ENCODE data around the gene UGGT2. TPM values are rescaled to one million over a fixed set of nuclear protein-coding genes. Genes with fewer than 3 reads are reported as not detected.

UGGT2 gene
- total RNA-seq, 1 donor from 2014 or later: 6.5 TPM

- CTCF ChIA-PET: interaction anchor here (1.1 kb wide), 1 partner anchor 12 kb away, joined by 7 read pairs; no protein-coding TSS in a partner anchor
- POLR2A ChIA-PET: no interaction called here
- no peaks in the 10 kb centered on the region for H3K4me1 Mint-ChIP-seq
- peaks cover 2% of the 10 kb centered on the region for H3K9me3 Mint-ChIP-seq
- H3K27ac Mint-ChIP-seq: no peak overlapping the region
- no peak overlapping the region for H3K4me3 Mint-ChIP-seq
- TF ChIP-seq CTCF (IDR thresholded peaks at IDR 0.05): no peak
- DNase-seq (no peak), ATAC-seq (ENCODE audit: low read depth) (no peak)
- intact Hi-C loops (cut with micrococcal nuclease): no loop called here
- no peaks in the 10 kb centered on the region for H3K36me3 Mint-ChIP-seq (ENCODE audit: low read depth)
- peaks cover 4% of the 10 kb centered on the region for H3K27me3 Mint-ChIP-seq
Observed at GRCh38 chr13:95822303-95822702, 230.9 kb downstream of the UGGT2 start.

GRCh38 chr13:95814495-95814894, 238.7 kb downstream of the UGGT2 start:
- no peak for ATAC-seq (ENCODE audit: low read depth)
- no peaks in the 10 kb centered on the region for H3K4me1 Mint-ChIP-seq
- POLR2A ChIA-PET: no interaction called here
- intact Hi-C loops (cut with micrococcal nuclease): no loop called here
- H3K27ac Mint-ChIP-seq: no peak overlapping the region
- CTCF ChIA-PET: no interaction called here
- no peak for DNase-seq
- H3K9me3 Mint-ChIP-seq: peaks cover 19% of the 10 kb centered on the region
- no peak for TF ChIP-seq CTCF (IDR thresholded peaks at IDR 0.05)
- no peaks in the 10 kb centered on the region for H3K36me3 Mint-ChIP-seq (ENCODE audit: low read depth)
- H3K4me3 Mint-ChIP-seq: no peak overlapping the region
- no peaks in the 10 kb centered on the region for H3K27me3 Mint-ChIP-seq

GRCh38 chr13:95813139-95813538, 240.1 kb downstream of the UGGT2 start:
- Mint-ChIP-seq H3K36me3 (ENCODE audit: low read depth) (no peaks in the 10 kb centered on the region), H3K9me3 (peaks cover 23% of the 10 kb centered on the region), H3K27ac (no peak overlapping the region), H3K4me3 (no peak overlapping the region), H3K27me3 (no peaks in the 10 kb centered on the region), H3K4me1 (no peaks in the 10 kb centered on the region)
- CTCF ChIA-PET: no interaction called here
- ATAC-seq (ENCODE audit: low read depth) (no peak), DNase-seq (no peak)
- TF ChIP-seq CTCF (IDR thresholded peaks at IDR 0.05): no peak
- POLR2A ChIA-PET: no interaction called here
- intact Hi-C loops (cut with micrococcal nuclease): no loop called here

GRCh38 chr13:95809429-95809828, 243.8 kb downstream of the UGGT2 start:
- Mint-ChIP-seq H3K27me3 (no peaks in the 10 kb centered on the region), H3K4me3 (no peak overlapping the region), H3K27ac (no peak overlapping the region), H3K36me3 (ENCODE audit: low read depth) (no peaks in the 10 kb centered on the region), H3K4me1 (no peaks in the 10 kb centered on the region), H3K9me3 (peaks cover 25% of the 10 kb centered on the region)
- no peak for DNase-seq
- intact Hi-C loops (cut with micrococcal nuclease): no loop called here
- no peak for ATAC-seq (ENCODE audit: low read depth)
- CTCF ChIA-PET: interaction anchor here (0.7 to 1.1 kb wide), 3 partner anchors 10 to 24 kb away, joined by 3 to 4 read pairs (median 3); no protein-coding TSS in a partner anchor
- TF ChIP-seq CTCF (IDR thresholded peaks at IDR 0.05): no peak
- POLR2A ChIA-PET: no interaction called here

GRCh38 chr13:95805921-95806320, 247.3 kb downstream of the UGGT2 start:
- DNase-seq (no peak), ATAC-seq (ENCODE audit: low read depth) (no peak)
- no peak for TF ChIP-seq CTCF (IDR thresholded peaks at IDR 0.05)
- intact Hi-C loops (cut with micrococcal nuclease): no loop called here
- no peaks in the 10 kb centered on the region for H3K4me1 Mint-ChIP-seq
- H3K9me3 Mint-ChIP-seq: peaks cover 13% of the 10 kb centered on the region
- ChIA-PET POLR2A (no interaction called here), CTCF (no interaction called here)
- no peak overlapping the region for H3K27ac Mint-ChIP-seq
- no peaks in the 10 kb centered on the region for H3K27me3 Mint-ChIP-seq
- no peaks in the 10 kb centered on the region for H3K36me3 Mint-ChIP-seq (ENCODE audit: low read depth)
- H3K4me3 Mint-ChIP-seq: no peak overlapping the region

Data from activated B cell treated with CpG ODN at 0.5 μM for 24 hours (primary cell).